ENCODE data around the gene KCNA4. TPM values are rescaled to one million over a fixed set of nuclear protein-coding genes. Genes with fewer than 3 reads are reported as not detected.

Gene KCNA4
- total RNA-seq: not detected
- not detected for polyA plus RNA-seq
- total RNA-seq: not detected

- Mint-ChIP-seq H3K9me3 (peaks cover 0 to 20% (median 5%) of the 10 kb centered on the region in 11 donors), H3K36me3 (no peaks in the 10 kb centered on the region), H3K27me3 (peaks cover 19 to 32% (median 27%) of the 10 kb centered on the region in 5 donors), H3K27ac (no peak within 1 kb of the TSS), H3K4me3 (no peak within 1 kb of the TSS), H3K4me1 (peaks cover 0 to 4% (median 0%) of the 10 kb centered on the region in 7 donors)
- Histone ChIP-seq H3K4me3 (ENCODE audit: low read length) (no peak within 1 kb of the TSS), H3K9me3 (ENCODE audit: control insufficient read depth in 2 of 3, low read length in 3 of 3) (no peaks in the 10 kb centered on the region), H3K27ac (ENCODE audit: low read depth, low read length) (no peak within 1 kb of the TSS), H3K27me3 (ENCODE audit: control insufficient read depth in 2 of 2, insufficient read depth in 2 of 2, low read length in 2 of 2) (peaks cover 0 to 15% of the 10 kb centered on the region in 2 donors), H3K4me1 (ENCODE audit: control insufficient read depth in 2 of 2, insufficient read depth in 2 of 2, low read length in 2 of 2) (no peaks in the 10 kb centered on the region), H3K36me3 (ENCODE audit: control insufficient read depth in 2 of 3, insufficient read depth in 3 of 3, low read length in 3 of 3) (no peaks in the 10 kb centered on the region)
- ATAC-seq (no peak), DNase-seq (no peak)
- intact Hi-C loops (cut with micrococcal nuclease): no loop called here
- POLR2A ChIA-PET: no interaction called here
- CTCF ChIA-PET: no interaction called here
These were observed at the start of gene KCNA4 for GRCh38 chr11:30016588-30017363. TSS of gene KCNA4 (minus strand) at chr11:30017030. CDS start at chr11:30012678, 4,352 bp downstream.

- Histone ChIP-seq H3K27me3 (ENCODE audit: control insufficient read depth in 2 of 2, insufficient read depth in 2 of 2, low read length in 2 of 2) (no peaks in the 10 kb centered on the region), H3K36me3 (ENCODE audit: control insufficient read depth in 2 of 3, insufficient read depth in 3 of 3, low read length in 3 of 3) (no peaks in the 10 kb centered on the region), H3K4me3 (ENCODE audit: low read length) (no peak overlapping the region), H3K9me3 (ENCODE audit: control insufficient read depth in 2 of 3, low read length in 3 of 3) (no peaks in the 10 kb centered on the region), H3K4me1 (ENCODE audit: control insufficient read depth in 2 of 2, insufficient read depth in 2 of 2, low read length in 2 of 2) (no peaks in the 10 kb centered on the region), H3K27ac (ENCODE audit: low read depth, low read length) (no peak overlapping the region)
- CTCF ChIA-PET: no interaction called here
- peaks cover 0 to 7% (median 0%) of the 10 kb centered on the region in 5 donors for H3K36me3 Mint-ChIP-seq
- no peak overlapping the region for H3K4me3 Mint-ChIP-seq
- DNase-seq (no peak), ATAC-seq (no peak)
- H3K9me3 Mint-ChIP-seq: peaks cover 11 to 52% (median 18%) of the 10 kb centered on the region in 11 donors
- no peaks in the 10 kb centered on the region for H3K4me1 Mint-ChIP-seq
- intact Hi-C loops (cut with micrococcal nuclease): no loop called here
- no peaks in the 10 kb centered on the region for H3K27me3 Mint-ChIP-seq
- H3K27ac Mint-ChIP-seq: no peak overlapping the region
- POLR2A ChIA-PET: no interaction called here
These were observed 45.3 kb upstream of the KCNA4 start for GRCh38 chr11:30062103-30062502.

DNA sequence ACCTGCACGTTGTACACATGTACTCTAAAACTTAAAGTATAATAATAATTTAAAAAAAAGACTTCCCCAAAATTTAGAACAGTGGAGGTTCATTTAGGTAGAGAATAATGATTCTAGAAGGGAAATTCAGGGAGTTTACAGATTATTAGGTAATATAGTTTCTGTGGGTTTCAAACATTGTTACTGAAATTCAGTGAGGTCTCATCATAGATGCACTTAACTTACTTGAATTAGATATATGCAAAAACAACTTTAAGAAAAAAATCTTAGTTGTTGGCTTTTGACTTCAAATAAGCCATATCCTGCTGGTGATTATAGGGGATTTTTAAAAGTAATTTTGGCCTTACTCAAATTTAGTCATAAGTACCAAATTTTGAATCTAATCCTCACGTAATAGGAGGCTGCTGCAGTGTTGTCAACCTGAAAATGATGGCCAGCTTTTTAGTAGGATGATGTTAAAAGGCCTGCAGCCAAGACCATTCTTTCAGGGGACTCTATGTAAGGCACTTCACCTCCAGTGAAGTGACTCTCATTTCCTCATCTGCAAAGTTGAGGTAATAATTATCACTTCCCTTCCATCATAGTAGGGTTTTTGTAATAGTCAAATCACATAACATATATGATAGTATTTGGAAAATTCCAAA is 42.5 kb upstream of the KCNA4 start:
- no peak overlapping the region for H3K4me3 Mint-ChIP-seq
- Histone ChIP-seq H3K27me3 (ENCODE audit: control insufficient read depth in 2 of 2, insufficient read depth in 2 of 2, low read length in 2 of 2) (no peaks in the 10 kb centered on the region), H3K4me1 (ENCODE audit: control insufficient read depth in 2 of 2, insufficient read depth in 2 of 2, low read length in 2 of 2) (no peaks in the 10 kb centered on the region), H3K4me3 (ENCODE audit: low read length) (no peak overlapping the region), H3K36me3 (ENCODE audit: control insufficient read depth in 2 of 3, insufficient read depth in 3 of 3, low read length in 3 of 3) (no peaks in the 10 kb centered on the region), H3K27ac (ENCODE audit: low read depth, low read length) (no peak overlapping the region), H3K9me3 (ENCODE audit: control insufficient read depth in 2 of 3, low read length in 3 of 3) (no peaks in the 10 kb centered on the region)
- ChIA-PET CTCF (no interaction called here), POLR2A (no interaction called here)
- DNase-seq (no peak), ATAC-seq (no peak)
- intact Hi-C loops (cut with micrococcal nuclease): no loop called here
- H3K27ac Mint-ChIP-seq: no peak overlapping the region
- H3K9me3 Mint-ChIP-seq: peaks cover 4 to 37% (median 11%) of the 10 kb centered on the region in 11 donors
- no peaks in the 10 kb centered on the region for H3K4me1 Mint-ChIP-seq
- H3K27me3 Mint-ChIP-seq: no peaks in the 10 kb centered on the region
- H3K36me3 Mint-ChIP-seq: peaks cover 0 to 3% (median 0%) of the 10 kb centered on the region in 5 donors

- peaks cover 0 to 4% (median 0%) of the 10 kb centered on the region in 5 donors for H3K27me3 Mint-ChIP-seq
- intact Hi-C loops (cut with micrococcal nuclease): no loop called here
- no peaks in the 10 kb centered on the region for H3K36me3 Mint-ChIP-seq
- no peaks in the 10 kb centered on the region for H3K4me1 Mint-ChIP-seq
- H3K9me3 Mint-ChIP-seq: peaks cover 0 to 23% (median 7%) of the 10 kb centered on the region in 11 donors
- DNase-seq (no peak), ATAC-seq (no peak)
- Histone ChIP-seq H3K4me1 (ENCODE audit: control insufficient read depth in 2 of 2, insufficient read depth in 2 of 2, low read length in 2 of 2) (no peaks in the 10 kb centered on the region), H3K4me3 (ENCODE audit: low read length) (no peak overlapping the region), H3K27ac (ENCODE audit: low read depth, low read length) (no peak overlapping the region), H3K27me3 (ENCODE audit: control insufficient read depth in 2 of 2, insufficient read depth in 2 of 2, low read length in 2 of 2) (no peaks in the 10 kb centered on the region), H3K36me3 (ENCODE audit: control insufficient read depth in 2 of 3, insufficient read depth in 3 of 3, low read length in 3 of 3) (no peaks in the 10 kb centered on the region), H3K9me3 (ENCODE audit: control insufficient read depth in 2 of 3, low read length in 3 of 3) (no peaks in the 10 kb centered on the region)
- H3K27ac Mint-ChIP-seq: no peak overlapping the region
- ChIA-PET POLR2A (no interaction called here), CTCF (no interaction called here)
- no peak overlapping the region for H3K4me3 Mint-ChIP-seq
These were observed 32.4 kb upstream of the KCNA4 start for GRCh38 chr11:30049214-30049613.

GRCh38 chr11:30046578-30046945 is 29.7 kb upstream of the KCNA4 start:
- peaks cover 0 to 24% (median 5%) of the 10 kb centered on the region in 11 donors for H3K9me3 Mint-ChIP-seq
- H3K4me1 Mint-ChIP-seq: peaks cover 0 to 1% (median 0%) of the 10 kb centered on the region in 7 donors
- ATAC-seq: no peak
- POLR2A ChIA-PET: no interaction called here
- H3K27me3 Mint-ChIP-seq: peaks cover 0 to 4% (median 0%) of the 10 kb centered on the region in 5 donors
- Histone ChIP-seq H3K27ac (ENCODE audit: low read depth, low read length) (no peak overlapping the region), H3K27me3 (ENCODE audit: control insufficient read depth in 2 of 2, insufficient read depth in 2 of 2, low read length in 2 of 2) (no peaks in the 10 kb centered on the region), H3K36me3 (ENCODE audit: control insufficient read depth in 2 of 3, insufficient read depth in 3 of 3, low read length in 3 of 3) (no peaks in the 10 kb centered on the region), H3K4me1 (ENCODE audit: control insufficient read depth in 2 of 2, insufficient read depth in 2 of 2, low read length in 2 of 2) (no peaks in the 10 kb centered on the region), H3K9me3 (ENCODE audit: control insufficient read depth in 2 of 3, low read length in 3 of 3) (no peaks in the 10 kb centered on the region), H3K4me3 (ENCODE audit: low read length) (no peak overlapping the region)
- H3K27ac Mint-ChIP-seq: no peak overlapping the region
- DNase-seq: no peak
- no peaks in the 10 kb centered on the region for H3K36me3 Mint-ChIP-seq
- intact Hi-C loops (cut with micrococcal nuclease): no loop called here
- CTCF ChIA-PET: no interaction called here
- no peak overlapping the region for H3K4me3 Mint-ChIP-seq

DNA sequence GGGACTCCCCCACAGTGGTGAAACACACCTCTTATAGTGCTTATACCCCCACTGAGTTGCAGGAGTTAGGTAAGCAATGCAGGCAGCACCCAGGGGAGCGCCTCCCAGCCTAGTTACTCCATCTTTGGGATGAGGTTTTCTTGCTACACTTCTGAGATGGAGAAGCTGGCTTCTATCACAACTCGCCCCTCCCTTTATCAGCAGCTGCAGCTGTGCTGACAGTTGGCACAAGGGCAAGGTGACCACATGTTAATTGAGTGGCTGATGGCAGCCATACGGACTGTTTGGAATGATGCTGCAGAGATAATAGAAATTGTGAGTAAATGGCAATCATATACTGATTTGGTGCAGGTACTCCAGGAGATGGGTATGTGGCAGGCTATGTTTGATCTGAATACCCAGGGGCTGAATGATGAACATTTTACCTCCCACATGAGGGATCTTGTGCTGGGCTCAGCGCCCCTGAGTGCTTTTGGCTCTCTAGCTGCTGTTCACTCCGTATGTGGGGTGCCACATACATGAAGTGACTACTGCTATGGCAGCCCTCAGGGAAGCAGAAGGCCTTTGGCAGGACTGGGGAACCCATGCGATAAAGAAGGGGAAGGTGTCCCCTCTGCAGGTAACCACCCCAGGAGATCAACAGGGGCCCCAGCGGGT is 29.2 kb upstream of the KCNA4 start:
- Histone ChIP-seq H3K36me3 (ENCODE audit: control insufficient read depth in 2 of 3, insufficient read depth in 3 of 3, low read length in 3 of 3) (no peaks in the 10 kb centered on the region), H3K4me3 (ENCODE audit: low read length) (no peak overlapping the region), H3K27ac (ENCODE audit: low read depth, low read length) (no peak overlapping the region), H3K4me1 (ENCODE audit: control insufficient read depth in 2 of 2, insufficient read depth in 2 of 2, low read length in 2 of 2) (no peaks in the 10 kb centered on the region), H3K9me3 (ENCODE audit: control insufficient read depth in 2 of 3, low read length in 3 of 3) (no peaks in the 10 kb centered on the region), H3K27me3 (ENCODE audit: control insufficient read depth in 2 of 2, insufficient read depth in 2 of 2, low read length in 2 of 2) (no peaks in the 10 kb centered on the region)
- Mint-ChIP-seq H3K27ac (no peak overlapping the region), H3K27me3 (peaks cover 0 to 4% (median 0%) of the 10 kb centered on the region in 5 donors), H3K9me3 (peaks cover 0 to 24% (median 5%) of the 10 kb centered on the region in 11 donors), H3K4me1 (peaks cover 0 to 1% (median 0%) of the 10 kb centered on the region in 7 donors), H3K36me3 (no peaks in the 10 kb centered on the region), H3K4me3 (no peak overlapping the region)
- ATAC-seq (no peak), DNase-seq (no peak)
- ChIA-PET CTCF (no interaction called here), POLR2A (no interaction called here)
- intact Hi-C loops (cut with micrococcal nuclease): no loop called here
